HUDEP-2 (cell line): ENCODE measurements around the gene UGT1A5.

ENCODE experiments used
- DNase-seq, 76 experiments: peaks; one replicate each; lab custom pipeline; 2025; ENCODE audit not compliant: unreplicated experiment in 76 of 76; lab: John Stamatoyannopoulos, UW

UGT1A5 gene

DNA sequence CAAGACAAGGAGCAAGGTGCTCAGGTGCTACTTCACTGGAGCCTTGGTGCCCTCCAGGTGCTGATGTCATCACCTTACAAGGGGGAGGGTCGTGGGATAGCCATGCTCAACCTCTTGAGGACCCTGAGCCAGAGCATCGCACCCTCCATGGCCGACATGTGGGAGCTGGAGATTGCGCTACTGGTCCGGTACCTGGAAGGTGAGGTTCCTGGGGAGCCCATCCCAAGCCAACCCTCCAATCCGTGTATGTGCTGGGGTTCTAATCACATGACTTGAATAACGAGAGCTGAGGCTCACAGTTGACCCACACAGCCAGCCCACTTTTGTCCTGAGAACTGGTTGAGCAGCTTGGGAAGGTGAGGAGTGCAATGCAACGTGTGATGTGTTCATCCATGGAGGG is 91.3 kb downstream of the UGT1A5 start:
- no peak for DNase-seq

- DNase-seq, result peak in 1 of 76 experiments; percentile 15
Measured at GRCh38 chr2:233807215-233807865, 94.6 kb downstream of the UGT1A5 start.

GRCh38 chr2:233807966-233808935 is 95.5 kb downstream of the UGT1A5 start:
- no peak for DNase-seq

- DNase-seq, result no peak
Measured at GRCh38 chr2:233810385-233810784, 97.7 kb downstream of the UGT1A5 start.

GRCh38 chr2:233811087-233811486 is 98.4 kb downstream of the UGT1A5 start:
- DNase-seq, result no peak

DNA sequence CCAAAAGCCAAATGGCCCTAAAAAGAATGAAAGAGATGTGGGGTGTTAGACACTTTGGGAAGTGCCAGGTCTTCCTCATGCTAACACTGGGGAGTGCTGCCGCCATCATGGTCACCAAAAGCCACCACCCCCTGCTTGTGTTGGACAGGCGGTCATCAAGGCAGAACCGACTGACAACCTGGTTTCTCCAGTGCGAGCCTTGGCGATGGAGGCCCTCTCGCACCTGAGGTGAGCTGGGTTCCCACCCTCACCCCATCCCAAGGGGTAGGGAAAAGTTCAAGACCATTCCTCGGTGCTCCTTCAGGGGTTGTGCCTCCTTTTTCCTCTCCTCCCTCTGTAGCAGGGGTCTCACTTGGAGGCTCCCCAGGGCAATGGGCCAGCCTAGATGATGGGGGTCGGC is 99.0 kb downstream of the UGT1A5 start:
- DNase-seq, result no peak

DNA sequence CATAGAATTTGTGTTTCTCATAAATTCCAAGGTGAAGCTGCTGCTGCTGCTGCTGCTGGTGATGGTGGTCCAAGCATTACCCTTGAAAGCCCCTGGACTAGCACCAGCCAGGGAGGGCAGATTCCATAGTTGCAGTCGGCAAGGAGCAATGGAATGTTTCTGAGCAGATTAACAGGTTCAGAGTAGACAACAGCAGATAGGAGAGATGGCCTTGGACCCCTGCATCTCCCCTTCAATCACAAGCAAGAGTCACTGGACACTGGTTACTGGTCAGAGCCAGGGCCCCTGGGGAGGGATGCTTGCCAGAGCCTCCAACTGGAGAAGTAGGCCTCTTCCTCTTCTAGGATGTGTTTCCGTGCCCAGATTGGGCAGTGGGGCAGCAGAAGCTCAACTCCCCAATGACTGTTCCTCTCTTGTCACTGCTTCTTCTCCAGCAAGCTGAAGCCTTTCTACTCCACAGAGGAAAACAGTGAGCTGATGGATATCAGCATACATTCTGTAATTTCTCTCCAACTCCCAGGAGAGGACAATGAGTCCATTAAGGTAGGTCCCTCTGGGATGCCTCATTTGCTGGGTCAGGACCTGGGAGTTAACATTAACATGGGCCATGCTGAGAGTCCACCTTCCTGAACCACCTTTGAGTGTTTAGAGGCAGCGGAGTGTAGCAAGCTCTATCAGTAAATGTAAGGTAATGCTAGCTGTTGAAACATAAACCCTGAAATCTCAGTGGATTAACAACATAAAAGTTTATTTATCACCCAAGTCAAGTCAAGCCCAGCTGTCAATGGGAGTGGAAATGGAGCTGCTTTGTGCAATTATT is 100.7 kb downstream of the UGT1A5 start:
- no peak for DNase-seq

DNA sequence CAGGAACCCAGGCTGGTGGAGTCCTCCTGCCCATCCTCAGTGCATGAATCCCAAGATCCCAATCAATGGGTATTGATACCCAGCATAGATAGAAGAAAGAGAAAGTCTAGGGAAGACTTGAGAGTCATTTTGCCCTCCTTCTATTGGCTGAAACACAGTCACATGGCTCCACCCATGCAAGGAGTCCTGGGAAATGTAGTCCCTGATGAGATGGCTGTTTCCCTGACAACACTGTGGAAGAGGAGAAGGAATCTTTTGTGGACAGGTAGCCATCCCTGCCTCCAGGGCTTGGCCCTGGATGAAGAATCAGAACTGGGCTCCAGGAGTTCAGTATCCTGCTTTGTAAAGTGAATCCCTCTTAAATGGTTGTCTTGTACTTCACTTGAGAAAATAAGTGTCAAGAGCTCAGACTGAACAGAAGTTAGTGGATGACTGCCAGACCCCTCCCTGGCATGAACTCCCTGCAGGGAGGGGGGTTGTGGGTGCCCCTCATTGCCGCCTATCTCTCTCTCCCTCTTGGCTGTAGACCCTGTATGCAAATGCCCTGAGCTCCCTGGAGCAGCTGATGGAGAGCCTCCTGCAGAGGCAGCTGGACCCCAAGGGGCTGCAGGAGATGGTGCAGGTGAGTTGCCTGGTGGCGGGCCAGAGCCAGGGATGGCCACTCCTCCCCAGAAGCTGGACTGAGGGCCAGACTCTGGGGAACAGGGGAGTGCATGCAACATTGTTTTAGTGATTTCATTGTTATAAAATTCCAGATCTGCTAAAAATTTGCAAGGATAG is 101.5 kb downstream of the UGT1A5 start:
- DNase-seq, result no peak

GRCh38 chr2:233815861-233816260 is 103.2 kb downstream of the UGT1A5 start:
- DNase-seq, result no peak

DNA sequence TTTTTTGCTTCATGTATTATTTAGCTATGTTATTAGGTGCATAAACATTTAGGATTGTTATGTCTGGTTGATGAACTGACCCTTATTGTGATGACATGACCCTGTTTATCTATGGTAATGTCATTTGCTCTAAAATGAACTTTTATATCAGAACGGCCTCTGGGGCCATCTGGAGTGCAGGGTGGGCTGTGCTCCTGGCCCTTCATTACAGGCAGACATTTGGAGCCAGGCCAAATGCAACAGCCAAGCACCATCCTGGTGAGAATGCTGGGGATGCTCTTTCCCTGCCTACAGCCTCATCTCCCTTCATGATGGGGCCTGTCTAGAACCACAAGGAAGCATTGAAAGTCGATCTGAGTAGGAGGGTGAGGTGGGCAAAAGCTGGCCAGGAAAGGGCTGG is 103.6 kb downstream of the UGT1A5 start:
- no peak for DNase-seq

DNA sequence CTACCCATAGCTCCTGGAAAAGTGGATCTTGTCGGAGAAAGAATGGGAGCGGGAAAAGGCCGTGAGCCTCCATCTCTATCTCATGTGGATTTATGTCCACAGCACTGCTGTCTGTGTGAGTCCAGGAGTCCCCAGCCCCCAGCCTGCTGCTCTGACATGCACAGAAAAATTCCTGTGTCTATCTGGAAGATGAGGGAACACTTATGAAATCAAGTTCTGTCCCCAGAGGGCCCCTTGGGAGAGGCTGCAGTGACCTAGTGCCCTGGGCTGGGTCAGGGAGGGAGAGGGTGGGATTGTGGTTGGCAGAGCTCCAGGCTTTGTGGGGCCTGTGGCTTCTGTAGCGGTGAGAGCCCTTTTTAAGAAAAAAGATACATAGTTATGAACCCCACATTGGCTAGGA is 104.1 kb downstream of the UGT1A5 start:
- DNase-seq, result no peak

GRCh38 chr2:233817361-233817911 is 104.7 kb downstream of the UGT1A5 start:
- no peak for DNase-seq

DNA sequence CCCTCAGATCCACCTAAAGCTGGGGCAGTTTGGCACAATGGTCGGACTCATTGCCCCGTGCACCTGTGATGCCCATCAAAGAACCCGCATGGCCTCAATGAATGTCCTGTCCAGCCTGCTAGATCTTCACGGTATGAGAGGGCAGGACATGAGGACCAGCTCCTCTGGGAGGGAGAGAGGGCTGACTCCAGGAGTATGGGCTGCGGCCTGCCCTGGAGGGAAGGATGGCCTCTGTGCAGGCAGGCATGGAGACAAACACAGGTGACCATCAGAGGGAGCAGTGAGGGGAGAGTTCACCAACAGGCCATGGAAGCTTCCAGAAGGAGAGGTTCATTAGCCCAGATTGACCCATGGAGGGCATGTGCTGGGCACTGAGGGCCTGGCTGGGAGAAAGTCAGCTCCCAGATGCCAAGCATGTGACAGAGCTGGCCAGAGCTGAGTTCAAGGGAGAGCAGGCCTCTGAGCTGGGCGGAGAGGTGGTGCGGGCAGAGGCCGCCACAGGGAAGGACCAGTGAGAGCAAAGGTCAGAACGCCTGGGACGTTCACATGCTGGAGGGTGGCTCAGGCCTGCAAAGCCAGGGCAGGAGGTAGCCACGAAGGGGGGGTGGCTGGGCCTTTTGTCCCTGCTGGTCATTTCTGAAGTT is 105.4 kb downstream of the UGT1A5 start:
- DNase-seq, result no peak

- DNase-seq, result no peak
Measured at GRCh38 chr2:233818639-233819621, 106.2 kb downstream of the UGT1A5 start.

GRCh38 chr2:233819884-233820773 is 107.4 kb downstream of the UGT1A5 start:
- DNase-seq, result no peak

- no peak for DNase-seq
Measured at GRCh38 chr2:233820774-233821105, 108.0 kb downstream of the UGT1A5 start.

DNA sequence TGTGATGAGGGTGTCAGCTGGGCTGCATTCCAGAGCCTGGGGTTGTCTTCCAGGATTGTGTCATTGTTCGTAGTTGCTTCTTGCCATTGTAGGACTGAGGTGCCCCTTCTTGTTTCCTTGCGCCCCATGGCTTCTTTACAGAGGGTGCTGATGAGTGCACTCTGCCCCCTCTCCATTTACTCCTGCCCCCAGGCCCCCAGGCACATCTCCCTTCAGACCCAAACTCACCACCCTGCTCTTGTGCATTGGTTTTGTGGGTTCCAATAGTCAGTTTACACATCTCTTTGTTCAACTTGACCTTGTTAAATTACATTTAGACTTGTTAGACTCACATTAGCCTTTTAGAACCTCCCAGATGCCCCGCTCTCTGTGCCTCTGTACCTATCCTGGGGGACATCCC is 108.5 kb downstream of the UGT1A5 start:
- no peak for DNase-seq

- no peak for DNase-seq
Measured at GRCh38 chr2:233821709-233822100, 109.0 kb downstream of the UGT1A5 start.
